Measurements from ENCODE around the gene LRRC15.

The LRRC15 gene

GRCh38 chr3:194364652-194365434, 4.7 kb downstream of the LRRC15 start:
- DNase-seq (ENCODE audit: low read depth in 3 of 3, low spot score in 1 of 3), result no peak

GRCh38 chr3:194364314-194364651, 5.3 kb downstream of the LRRC15 start:
- DNase-seq (ENCODE audit: low read depth in 3 of 3, low spot score in 1 of 3), result no peak

- DNase-seq (ENCODE audit: low read depth in 3 of 3, low spot score in 1 of 3), result no peak
Measured at GRCh38 chr3:194360568-194360967, 9.0 kb downstream of the LRRC15 start.

- DNase-seq (ENCODE audit: low read depth in 3 of 3, low spot score in 1 of 3), result no peak
Measured at GRCh38 chr3:194357681-194358080, 11.9 kb downstream of the LRRC15 start.

GRCh38 chr3:194355379-194355778, 14.2 kb downstream of the LRRC15 start:
- DNase-seq (ENCODE audit: low read depth in 3 of 3, low spot score in 1 of 3), result no peak

GRCh38 chr3:194354315-194354714, 15.2 kb downstream of the LRRC15 start:
- no peak for DNase-seq (ENCODE audit: low read depth in 3 of 3, low spot score in 1 of 3)

DNA sequence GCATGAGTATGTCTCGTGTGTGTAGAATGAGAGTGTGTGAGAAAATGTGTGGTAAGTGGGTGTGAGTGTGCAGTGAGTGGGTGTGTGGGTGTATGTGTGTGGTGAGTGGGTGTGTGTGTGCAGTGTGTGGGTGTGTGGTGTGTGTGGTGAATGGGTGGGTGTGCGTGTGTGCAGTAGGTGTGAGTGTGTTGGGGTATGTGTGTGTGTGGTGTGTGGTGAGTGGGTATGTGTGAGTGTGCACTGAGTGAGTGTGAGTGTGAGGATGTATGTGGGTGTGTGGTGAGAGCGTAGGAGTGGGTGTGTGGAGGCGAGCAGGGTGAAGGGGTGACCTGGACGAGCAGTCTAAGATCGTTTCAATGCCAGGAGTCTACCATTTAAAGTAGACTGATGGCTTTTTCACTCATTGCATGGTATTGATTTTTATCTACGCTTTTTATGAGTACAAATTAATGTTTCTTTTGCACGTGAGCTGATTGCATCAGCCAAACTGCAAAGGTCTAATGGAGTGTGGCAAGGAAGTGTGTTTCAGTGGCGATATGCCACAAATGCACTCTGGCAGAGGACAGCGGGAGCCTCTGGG, 16.8 kb downstream of the LRRC15 start:
- no peak for DNase-seq (ENCODE audit: low read depth in 3 of 3, low spot score in 1 of 3)

DNA sequence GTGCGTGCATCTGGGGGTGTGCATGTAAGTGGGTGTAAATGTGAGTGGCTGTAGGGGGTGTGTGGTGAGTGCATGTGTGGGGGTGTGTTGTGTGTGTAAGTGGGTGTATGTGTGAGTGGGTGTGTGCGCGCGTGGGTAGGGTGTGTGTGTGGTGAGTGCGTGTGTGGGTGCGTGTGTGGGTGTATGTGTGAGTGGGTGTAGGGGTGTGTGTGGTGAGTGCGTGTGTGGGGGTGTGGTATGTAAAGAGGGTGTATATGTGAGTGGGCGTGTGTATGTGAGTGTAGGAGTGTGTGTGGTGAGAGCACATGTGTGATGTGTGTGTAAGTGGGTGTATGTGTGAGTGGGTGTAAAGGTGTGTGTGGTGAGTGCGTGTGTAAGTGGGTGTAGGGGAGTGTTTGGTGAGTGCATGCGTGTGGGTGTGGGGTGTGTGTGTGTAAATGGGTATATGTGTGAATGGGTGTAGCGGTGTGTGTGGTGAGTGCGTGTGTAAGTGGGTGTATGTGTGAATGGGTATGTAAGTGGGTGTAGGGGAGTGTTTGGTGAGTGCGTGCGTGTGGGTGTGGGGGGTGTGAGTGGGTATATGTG, 17.5 kb downstream of the LRRC15 start:
- no peak for DNase-seq (ENCODE audit: low read depth in 3 of 3, low spot score in 1 of 3)

DNA sequence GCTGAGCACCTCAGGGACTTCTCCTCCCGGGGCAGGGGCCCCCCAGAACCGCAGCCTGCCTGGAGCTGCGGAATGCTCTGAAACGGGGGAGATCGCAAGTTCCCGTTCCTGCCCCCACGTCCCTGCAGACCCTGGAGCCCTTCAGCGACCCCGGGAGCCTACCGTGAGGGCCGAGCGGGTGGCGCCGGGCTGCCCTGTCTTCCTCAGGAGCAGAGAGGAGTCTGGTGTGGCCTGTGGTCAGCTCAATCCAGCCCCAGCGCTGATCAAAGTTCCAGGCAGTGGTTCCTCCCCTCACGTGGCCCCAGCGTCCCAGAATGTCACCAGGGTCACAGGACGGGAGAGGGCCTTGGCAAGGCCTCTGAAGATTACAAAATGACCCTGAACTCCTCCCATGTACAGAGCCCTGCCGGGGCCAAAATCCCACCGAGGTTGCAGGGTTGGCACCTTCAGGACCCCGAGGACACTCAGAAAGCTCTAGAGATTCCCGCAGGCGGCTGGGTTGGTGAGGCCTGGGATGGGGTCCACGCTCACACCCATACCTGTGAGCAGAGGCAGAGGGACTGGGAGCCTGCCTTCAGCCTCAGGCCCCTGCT, 18.4 kb downstream of the LRRC15 start, which contains the start of gene CPN2:
Gene CPN2 (minus strand): TSS at position 249 of the 593 bp plus-strand sequence. CDS start 8,626 bp downstream, outside the sequence.
- DNase-seq (ENCODE audit: low read depth in 3 of 3, low spot score in 1 of 3), result no peak

- DNase-seq (ENCODE audit: low read depth in 3 of 3, low spot score in 1 of 3), result no peak
Measured at GRCh38 chr3:194350726-194351071, 18.8 kb downstream of the LRRC15 start.

DNA sequence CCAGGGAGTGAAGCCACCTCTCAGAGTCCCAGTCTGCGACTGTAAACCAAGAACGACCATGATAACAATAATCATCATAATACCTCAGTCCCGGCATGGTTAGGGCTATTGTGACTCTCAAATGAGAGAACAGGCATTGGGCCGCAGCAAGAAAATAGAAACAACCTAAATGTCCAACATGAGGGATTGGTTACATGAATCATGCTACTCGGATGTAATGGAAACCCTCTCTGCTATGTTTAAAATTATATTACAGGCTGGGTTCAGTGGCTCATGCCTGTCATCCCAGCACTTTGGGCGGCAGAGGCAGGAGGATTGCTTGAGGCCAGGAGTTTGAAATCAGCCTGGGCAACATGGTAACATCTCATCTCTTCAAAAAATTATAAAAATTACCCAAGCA, 21.2 kb downstream of the LRRC15 start:
- DNase-seq (ENCODE audit: low read depth in 3 of 3, low spot score in 1 of 3), result no peak

GRCh38 chr3:194346621-194347020, 22.9 kb downstream of the LRRC15 start:
- DNase-seq (ENCODE audit: low read depth in 3 of 3, low spot score in 1 of 3), result no peak

GRCh38 chr3:194346035-194346434, 23.5 kb downstream of the LRRC15 start:
- no peak for DNase-seq (ENCODE audit: low read depth in 3 of 3, low spot score in 1 of 3)

GRCh38 chr3:194344012-194344411, 25.5 kb downstream of the LRRC15 start:
- peak; percentile 15 to 64 (median 48) for DNase-seq (ENCODE audit: low read depth in 3 of 3, low spot score in 1 of 3)

GRCh38 chr3:194343561-194343893, 26.0 kb downstream of the LRRC15 start:
- no peak for DNase-seq (ENCODE audit: low read depth in 3 of 3, low spot score in 1 of 3)

DNA sequence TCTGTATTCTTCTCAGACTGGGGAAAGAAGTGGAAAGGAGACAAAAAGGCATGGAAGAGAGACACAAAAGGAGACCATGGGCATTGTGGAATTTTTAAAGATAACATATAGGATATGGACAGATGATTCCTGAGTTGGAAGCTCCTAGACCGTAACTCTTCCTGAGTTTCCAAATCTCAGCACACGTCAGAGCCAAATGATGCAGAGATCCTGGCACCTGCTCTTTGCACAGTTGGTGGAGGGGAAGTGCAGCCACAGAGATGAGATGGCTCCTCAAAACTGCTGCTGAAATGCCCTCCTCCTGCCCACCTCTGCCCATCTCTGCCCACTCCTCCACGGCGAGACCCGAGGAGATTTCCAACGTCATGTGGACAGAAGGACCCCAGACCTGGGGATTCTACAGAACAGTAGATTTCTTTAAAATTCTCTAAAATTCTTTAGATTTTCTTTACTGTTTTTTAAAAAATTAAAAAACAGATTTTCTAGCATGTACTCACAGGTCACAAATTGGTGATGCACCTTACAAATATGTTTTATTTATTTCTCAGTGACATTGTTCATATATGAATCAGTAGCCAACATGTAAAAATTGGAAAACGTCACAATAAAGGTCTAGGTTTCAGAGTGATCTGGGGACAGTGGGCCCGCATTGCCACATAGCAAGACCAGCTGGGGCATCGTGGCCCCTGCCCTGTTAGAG, 26.5 kb downstream of the LRRC15 start:
- no peak for DNase-seq (ENCODE audit: low read depth in 3 of 3, low spot score in 1 of 3)

DNA sequence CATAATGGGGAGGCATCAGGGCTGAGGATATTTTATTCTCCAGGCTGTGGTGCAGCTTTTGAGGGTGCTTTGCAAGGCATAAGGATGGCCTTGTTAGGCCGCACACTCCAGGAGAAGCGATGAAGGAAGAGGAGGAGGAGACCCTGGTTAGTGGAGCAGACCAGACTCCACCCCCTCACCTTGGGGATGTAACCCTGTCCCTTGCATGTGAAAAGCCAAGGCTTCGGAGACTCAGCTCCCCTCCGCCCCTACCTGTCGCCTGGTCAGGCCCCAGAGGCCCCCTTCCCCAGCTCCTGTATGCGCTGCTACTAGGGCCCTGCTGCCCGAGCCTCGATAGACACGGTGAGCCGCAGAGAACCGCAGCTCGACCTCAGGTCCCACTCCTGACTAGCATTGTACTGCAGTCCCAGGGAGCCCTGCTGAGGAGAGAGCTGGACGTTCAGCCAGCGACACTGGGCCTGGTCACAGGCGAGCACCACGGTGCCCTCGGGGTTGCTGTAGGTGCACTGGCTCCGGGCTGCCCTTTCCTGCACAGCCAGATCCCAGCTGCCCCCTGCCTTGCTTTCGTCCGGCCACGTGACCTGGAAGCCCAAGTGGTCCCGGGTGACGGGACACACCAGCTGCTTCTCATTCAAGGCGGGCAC, 28.7 kb downstream of the LRRC15 start:
- no peak for DNase-seq (ENCODE audit: low read depth in 3 of 3, low spot score in 1 of 3)

- DNase-seq (ENCODE audit: low read depth in 3 of 3, low spot score in 1 of 3), result no peak
Measured at GRCh38 chr3:194339840-194340239, 29.7 kb downstream of the LRRC15 start.

GRCh38 chr3:194339356-194339755, 30.2 kb downstream of the LRRC15 start:
- no peak for DNase-seq (ENCODE audit: low read depth in 3 of 3, low spot score in 1 of 3)

DNA sequence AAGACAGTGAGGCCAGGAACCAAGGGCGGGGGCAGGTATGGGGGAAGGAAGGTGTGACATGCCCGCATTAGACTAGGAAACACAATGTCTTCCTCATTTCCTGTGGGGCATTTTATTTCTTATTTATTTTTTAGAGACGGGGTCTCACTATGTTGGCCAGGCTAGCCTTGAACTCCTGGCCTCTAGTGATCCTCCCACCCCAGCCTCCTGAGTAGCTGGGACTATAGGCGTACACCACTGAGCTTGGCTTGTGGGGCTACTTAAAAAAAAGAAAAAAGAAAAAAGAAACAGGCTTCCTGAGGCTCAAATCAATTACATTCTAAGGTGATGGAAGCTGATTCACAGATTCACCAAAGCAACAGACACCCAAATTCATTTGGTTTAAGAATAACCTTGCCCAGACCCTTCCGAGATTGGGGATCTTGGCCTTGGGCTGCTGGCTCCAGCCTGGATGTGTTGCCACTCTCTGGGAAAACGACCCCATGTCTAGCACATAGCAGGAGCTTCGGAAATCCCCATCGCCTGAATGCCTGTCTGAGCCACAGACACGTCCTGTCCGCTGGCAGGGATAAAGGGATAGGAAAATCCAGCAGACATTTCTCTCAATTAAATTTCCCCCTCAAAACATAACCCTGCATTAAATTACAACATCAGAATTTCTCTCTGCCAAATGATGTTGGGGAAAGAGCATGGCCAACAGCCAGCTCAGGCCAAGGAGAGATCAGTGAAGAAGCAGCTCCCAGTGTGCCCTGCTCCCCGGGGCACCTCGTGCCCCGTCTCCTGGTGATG, 31.4 kb downstream of the LRRC15 start:
- DNase-seq (ENCODE audit: low read depth in 3 of 3, low spot score in 1 of 3), result no peak
